ENCODE data around the gene PKNOX1.
"Not testable (repeated sequence)": the region's sequence is repeated elsewhere in the genome, so short reads cannot be mapped to it uniquely, and the experiment has no call there.

Gene PKNOX1

DNA sequence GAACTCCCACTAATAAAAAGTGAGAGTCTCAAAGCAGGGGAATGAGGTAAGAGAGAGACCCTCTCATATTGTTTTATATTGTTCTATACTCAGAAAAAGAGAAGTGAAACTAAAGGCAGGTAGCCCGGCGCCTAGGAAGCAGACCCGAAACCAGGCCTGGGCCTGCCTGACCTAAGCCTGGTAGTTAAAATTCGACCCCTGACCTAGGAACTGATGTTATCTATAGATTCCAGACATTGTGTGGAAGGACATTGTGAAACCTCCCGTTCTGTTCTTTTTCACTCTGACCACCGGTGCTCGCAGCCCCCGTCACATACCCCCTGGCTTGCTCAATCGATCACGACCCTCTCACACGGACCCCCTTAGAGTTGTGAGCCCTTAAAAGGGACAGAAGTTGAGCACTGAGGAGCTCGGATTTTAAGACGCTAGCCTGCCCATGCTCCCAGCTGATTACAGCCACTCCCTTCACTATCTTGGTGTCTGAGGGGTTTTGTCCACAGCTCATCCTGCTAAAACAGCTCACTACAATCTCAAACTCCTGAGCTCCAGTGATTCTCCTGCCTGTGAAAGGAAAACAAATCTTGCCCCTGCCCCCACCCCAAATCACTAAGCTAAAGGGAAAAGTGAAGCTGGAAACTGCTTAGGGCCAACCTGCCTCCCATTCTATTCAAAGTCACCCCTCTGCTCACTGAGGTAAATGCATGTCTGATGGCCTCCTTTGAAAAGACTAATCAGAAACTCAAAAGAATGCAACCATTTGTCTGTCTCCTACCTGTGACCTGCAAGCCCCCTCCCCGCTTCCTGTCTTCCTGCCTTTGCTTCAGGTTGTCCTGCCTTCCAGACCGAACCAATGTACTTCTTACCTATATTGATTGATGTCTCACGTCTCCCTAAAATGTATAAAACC is 37.1 kb upstream of the PKNOX1 start:
- H3K9me3 ChIP-seq (ENCODE audit: control insufficient read depth, insufficient read depth, low read length); H3K4me1 ChIP-seq (ENCODE audit: control insufficient read depth, insufficient read depth, low read length); H3K36me3 ChIP-seq (ENCODE audit: control insufficient read depth, insufficient read depth, low read length); DNase-seq (ENCODE audit: low read depth, low spot score); H3K27me3 ChIP-seq (ENCODE audit: control insufficient read depth, insufficient read depth, low read length); H3K4me3 ChIP-seq (ENCODE audit: low read length): not testable (repeated sequence)
- WGBS (ENCODE audit: insufficient coverage, insufficient read length), result no CpG with 5 or more reads among the region's 16 CpGs
- H3K27ac ChIP-seq (ENCODE audit: low read length), result peak overlapping the region; percentile 80

DNA sequence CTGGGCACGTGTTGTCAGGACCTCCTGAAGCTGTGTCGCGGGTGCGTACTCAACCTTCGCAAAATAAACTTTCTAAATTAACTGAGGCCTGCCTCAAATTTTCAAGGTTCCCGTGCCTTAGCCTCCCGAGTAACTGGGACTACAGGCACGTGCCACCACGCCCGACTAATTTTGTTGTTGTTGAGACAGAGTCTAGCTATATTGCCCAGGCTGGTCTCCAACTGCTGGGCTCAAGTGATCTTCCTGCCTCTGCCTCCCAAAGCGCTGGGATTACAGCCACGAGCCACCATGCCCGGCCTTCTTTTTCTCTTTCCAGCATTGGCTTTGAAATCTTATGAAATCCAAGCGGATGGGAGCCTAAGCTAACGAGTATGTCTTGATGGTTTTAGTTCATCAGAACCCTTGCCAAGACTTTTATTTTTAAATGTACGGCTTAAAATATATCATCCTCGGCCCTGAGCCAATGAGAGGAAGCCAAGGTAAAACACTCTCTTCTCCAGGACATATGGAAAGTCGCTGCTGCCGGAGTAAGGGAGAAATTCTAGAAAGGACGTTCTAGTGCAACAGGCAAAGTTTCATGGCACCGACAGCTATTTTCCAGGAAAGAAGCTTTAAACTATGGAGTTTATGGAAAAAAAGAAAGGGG is 36.3 kb upstream of the PKNOX1 start:
- H3K4me3 ChIP-seq (ENCODE audit: low read length), result no peak overlapping the region
- no CpG with 5 or more reads among the region's 21 CpGs for WGBS (ENCODE audit: insufficient coverage, insufficient read length)
- no peaks in the 10 kb centered on the region for H3K27me3 ChIP-seq (ENCODE audit: control insufficient read depth, insufficient read depth, low read length)
- DNase-seq (ENCODE audit: low read depth, low spot score), result no peak
- H3K36me3 ChIP-seq (ENCODE audit: control insufficient read depth, insufficient read depth, low read length), result no peaks in the 10 kb centered on the region
- no peak overlapping the region for H3K27ac ChIP-seq (ENCODE audit: low read length)
- H3K9me3 ChIP-seq (ENCODE audit: control insufficient read depth, insufficient read depth, low read length), result no peaks in the 10 kb centered on the region
- peaks cover 1% of the 10 kb centered on the region; the same call in 1 of the 2 replicates for H3K4me1 ChIP-seq (ENCODE audit: control insufficient read depth, insufficient read depth, low read length)

DNA sequence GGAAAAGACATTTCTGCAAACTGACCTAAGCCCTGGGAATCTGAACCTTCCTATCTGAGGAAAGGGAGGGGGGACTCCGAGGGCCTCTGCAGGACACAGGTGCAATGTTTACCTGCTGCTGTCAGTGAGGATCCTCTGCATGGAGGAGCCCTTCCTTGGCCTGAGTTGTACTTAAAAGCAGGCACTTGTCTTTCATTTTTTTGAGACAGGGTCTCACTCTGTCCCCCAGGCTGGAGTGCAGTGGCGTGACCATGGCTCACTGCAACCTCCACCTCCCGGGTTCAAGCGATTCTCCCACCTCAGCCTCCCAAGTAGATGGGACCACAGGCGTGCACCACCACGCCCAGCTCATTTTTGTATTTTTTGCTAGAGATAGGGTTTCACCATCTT is 35.8 kb upstream of the PKNOX1 start:
- H3K36me3 ChIP-seq (ENCODE audit: control insufficient read depth, insufficient read depth, low read length); H3K4me3 ChIP-seq (ENCODE audit: low read length); H3K4me1 ChIP-seq (ENCODE audit: control insufficient read depth, insufficient read depth, low read length); DNase-seq (ENCODE audit: low read depth, low spot score); H3K27me3 ChIP-seq (ENCODE audit: control insufficient read depth, insufficient read depth, low read length); H3K27ac ChIP-seq (ENCODE audit: low read length); H3K9me3 ChIP-seq (ENCODE audit: control insufficient read depth, insufficient read depth, low read length): not testable (repeated sequence)
- no CpG with 5 or more reads among the region's 6 CpGs for WGBS (ENCODE audit: insufficient coverage, insufficient read length)

DNA sequence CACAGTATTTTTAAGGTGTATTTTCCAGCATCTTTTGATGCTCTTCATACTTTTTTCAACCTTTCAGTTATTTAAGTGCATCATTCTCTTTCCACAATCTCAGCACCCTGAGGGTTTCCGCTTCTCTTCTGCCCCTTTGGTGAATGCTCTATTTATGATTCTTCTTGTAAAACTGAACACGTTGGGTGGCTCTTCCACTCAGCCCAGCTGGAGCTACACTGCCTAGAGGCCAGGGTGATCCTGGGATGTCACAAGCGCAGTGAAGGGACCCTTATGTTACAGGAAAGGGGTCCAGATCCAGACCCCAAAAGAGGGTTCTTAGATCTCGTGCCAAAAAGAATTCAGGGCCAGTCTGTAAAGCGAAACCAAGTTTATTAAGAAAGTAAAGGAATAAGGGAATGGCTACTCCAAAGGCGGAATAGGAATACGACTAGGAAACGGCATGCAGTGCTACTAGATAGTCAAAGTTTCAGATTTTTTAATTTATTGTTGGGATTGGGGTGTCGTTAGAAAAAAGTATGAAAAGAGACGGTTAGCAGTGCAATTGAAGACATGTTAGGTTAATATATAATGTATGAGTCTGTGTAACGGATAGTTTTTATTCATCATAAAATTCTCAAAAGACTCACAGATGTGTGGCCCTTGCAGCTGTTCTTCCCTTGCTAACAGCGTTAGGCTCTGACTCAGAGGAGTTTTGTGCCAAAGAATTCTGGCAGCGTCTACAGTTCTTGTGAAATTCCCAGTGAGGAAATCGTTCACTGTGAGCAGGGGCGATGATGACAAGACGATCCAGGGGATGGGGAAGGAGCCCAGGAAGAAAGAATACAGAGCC is 34.6 kb upstream of the PKNOX1 start:
- WGBS (ENCODE audit: insufficient coverage, insufficient read length), result 100% methylated on average over 2 of the region's 16 CpGs
- H3K27me3 ChIP-seq (ENCODE audit: control insufficient read depth, insufficient read depth, low read length), result no peaks in the 10 kb centered on the region
- H3K27ac ChIP-seq (ENCODE audit: low read length), result no peak overlapping the region
- no peaks in the 10 kb centered on the region for H3K9me3 ChIP-seq (ENCODE audit: control insufficient read depth, insufficient read depth, low read length)
- H3K36me3 ChIP-seq (ENCODE audit: control insufficient read depth, insufficient read depth, low read length), result no peaks in the 10 kb centered on the region
- no peak for DNase-seq (ENCODE audit: low read depth, low spot score)
- no peak overlapping the region for H3K4me3 ChIP-seq (ENCODE audit: low read length)
- peaks cover 1% of the 10 kb centered on the region; the same call in 1 of the 2 replicates for H3K4me1 ChIP-seq (ENCODE audit: control insufficient read depth, insufficient read depth, low read length)

DNA sequence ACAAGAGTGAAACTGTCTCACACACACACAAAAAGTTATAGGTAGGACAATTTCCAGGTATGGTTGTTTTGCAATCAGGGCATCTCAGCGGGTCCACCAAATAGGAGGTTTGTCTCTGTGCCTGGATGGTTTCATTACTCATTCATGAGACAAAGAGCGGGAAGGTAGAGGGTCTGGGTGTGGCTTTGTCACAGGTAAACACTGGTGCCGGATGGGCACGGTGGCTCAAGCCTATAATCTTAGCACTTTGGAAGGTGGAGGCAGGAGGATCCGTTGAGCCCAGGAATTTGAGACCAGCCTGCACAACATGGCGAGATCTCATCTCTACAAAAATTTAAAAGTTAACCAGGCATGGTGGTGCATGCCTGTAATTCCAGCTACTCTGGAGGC is 32.7 kb upstream of the PKNOX1 start:
- H3K9me3 ChIP-seq (ENCODE audit: control insufficient read depth, insufficient read depth, low read length), result no peaks in the 10 kb centered on the region
- no peaks in the 10 kb centered on the region for H3K36me3 ChIP-seq (ENCODE audit: control insufficient read depth, insufficient read depth, low read length)
- H3K27me3 ChIP-seq (ENCODE audit: control insufficient read depth, insufficient read depth, low read length), result no peaks in the 10 kb centered on the region
- H3K27ac ChIP-seq (ENCODE audit: low read length), result no peak overlapping the region
- DNase-seq (ENCODE audit: low read depth, low spot score), result no peak
- no CpG with 5 or more reads among the region's 6 CpGs for WGBS (ENCODE audit: insufficient coverage, insufficient read length)
- no peaks in the 10 kb centered on the region for H3K4me1 ChIP-seq (ENCODE audit: control insufficient read depth, insufficient read depth, low read length)
- H3K4me3 ChIP-seq (ENCODE audit: low read length), result no peak overlapping the region

DNA sequence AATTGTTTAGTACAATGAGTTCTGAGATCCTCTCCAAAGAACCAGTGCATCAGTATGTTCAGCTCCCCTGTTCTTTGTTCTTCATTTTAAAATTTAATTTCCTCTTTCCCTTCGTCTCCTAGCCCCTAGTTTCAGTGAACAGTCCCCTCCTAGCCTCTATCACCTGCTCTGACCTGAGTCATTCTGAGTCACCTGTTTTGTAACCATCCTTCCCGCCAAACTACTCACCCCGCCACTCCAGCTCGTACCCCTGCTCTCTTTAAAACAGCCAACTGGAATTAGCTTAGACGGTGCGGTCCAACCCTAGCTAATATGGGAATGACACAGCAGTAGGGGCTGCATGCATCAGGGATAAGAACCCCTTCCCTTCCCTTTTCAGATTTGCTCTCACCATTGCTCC is 32.1 kb upstream of the PKNOX1 start:
- H3K4me3 ChIP-seq (ENCODE audit: low read length), result no peak overlapping the region
- no peak overlapping the region for H3K27ac ChIP-seq (ENCODE audit: low read length)
- H3K36me3 ChIP-seq (ENCODE audit: control insufficient read depth, insufficient read depth, low read length), result no peaks in the 10 kb centered on the region
- H3K9me3 ChIP-seq (ENCODE audit: control insufficient read depth, insufficient read depth, low read length), result no peaks in the 10 kb centered on the region
- no CpG with 5 or more reads among the region's 6 CpGs for WGBS (ENCODE audit: insufficient coverage, insufficient read length)
- H3K4me1 ChIP-seq (ENCODE audit: control insufficient read depth, insufficient read depth, low read length), result no peaks in the 10 kb centered on the region
- H3K27me3 ChIP-seq (ENCODE audit: control insufficient read depth, insufficient read depth, low read length), result no peaks in the 10 kb centered on the region
- DNase-seq (ENCODE audit: low read depth, low spot score), result no peak

DNA sequence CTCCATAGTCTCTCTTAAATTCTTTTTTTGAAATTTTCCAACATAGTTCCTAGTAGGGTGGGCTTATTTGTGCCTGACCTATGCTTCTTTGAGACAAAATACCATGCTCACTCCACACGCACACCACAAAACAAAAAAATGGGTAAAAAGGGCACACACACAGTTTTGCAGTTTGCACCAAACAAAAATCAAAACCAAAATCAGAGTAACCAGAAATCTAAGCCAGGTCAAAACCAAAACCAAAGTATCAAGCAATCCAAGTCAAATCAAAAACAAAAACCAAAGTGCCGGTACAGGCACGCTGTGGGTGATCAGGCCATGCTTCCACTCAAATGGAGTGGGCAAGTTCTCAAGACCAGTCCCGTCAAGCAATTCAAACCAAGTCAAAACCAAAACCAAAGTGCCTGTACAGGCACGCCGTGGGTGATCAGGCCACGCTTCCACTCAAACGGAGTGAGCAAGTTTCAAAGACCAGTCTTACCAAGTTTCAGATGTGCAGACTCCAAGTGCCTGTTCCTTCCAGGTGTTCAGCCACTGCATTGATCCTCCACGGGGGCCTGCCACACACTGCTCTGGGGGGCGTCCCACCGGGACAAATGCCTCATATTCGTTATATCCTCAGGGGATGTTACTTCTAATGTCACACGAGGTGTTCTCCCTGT is 25.1 kb upstream of the PKNOX1 start:
- WGBS (ENCODE audit: insufficient coverage, insufficient read length), result no CpG with 5 or more reads among the region's 13 CpGs
- not testable (repeated sequence) for H3K4me3 ChIP-seq (ENCODE audit: low read length); H3K27ac ChIP-seq (ENCODE audit: low read length); H3K4me1 ChIP-seq (ENCODE audit: control insufficient read depth, insufficient read depth, low read length); H3K9me3 ChIP-seq (ENCODE audit: control insufficient read depth, insufficient read depth, low read length); H3K27me3 ChIP-seq (ENCODE audit: control insufficient read depth, insufficient read depth, low read length); H3K36me3 ChIP-seq (ENCODE audit: control insufficient read depth, insufficient read depth, low read length); DNase-seq (ENCODE audit: low read depth, low spot score)

DNA sequence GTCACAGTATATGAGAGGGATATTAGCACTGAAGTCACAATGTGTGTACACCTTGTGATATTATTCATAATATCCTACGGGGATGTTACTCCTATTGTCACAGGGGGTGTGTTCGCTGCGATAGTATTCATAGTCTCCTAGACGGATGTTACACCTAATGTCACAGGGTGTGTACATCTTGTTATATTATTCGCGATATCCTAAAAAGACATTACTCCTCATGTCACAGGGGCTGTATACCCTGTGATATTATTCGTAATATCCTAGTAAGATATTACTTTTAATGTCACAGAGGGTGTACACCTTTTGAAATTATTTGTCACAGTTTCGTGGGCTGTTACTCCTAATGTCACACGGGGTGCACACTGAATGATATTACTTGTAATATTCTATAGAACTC is 23.2 kb upstream of the PKNOX1 start:
- not testable (repeated sequence) for H3K4me1 ChIP-seq (ENCODE audit: control insufficient read depth, insufficient read depth, low read length)
- no CpG with 5 or more reads among the region's 9 CpGs for WGBS (ENCODE audit: insufficient coverage, insufficient read length)

DNA sequence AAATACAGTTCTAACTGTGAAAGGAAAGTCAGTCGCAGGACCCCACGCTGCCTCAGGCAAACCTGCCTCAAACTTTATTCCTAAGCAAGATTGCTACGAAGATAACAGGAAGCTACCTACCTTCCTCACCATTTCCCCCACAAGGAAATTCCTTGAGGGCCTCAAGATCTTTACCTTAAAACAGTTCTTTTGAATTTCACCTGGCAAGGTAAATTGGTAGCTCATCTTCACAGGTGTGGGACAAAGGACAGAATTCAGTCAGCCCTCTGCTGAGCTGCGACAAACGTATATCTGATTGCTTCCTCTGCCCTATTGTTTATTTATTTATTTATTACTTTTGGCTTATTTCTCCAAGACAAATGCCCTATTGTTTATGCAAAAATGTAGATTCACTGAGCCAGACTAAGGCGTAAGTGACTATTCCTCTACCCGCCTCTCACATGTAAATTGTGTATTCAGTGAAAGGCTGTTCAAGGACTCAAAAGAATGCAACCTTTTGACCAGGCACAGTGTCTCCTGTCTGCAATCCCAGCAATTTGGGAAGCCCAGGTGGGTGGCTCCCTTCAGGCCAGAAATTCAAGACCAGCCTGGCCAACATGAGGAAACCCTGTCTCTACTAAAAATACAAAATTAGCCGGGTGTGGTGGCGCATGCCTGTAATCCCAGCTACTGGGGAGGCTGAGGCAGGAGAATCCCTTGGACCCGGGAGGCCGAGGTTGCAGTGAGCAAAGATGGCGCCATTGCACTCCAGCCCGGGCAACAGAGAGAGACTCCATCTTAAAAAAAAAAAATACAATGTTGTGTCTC is 17.3 kb upstream of the PKNOX1 start:
- no peaks in the 10 kb centered on the region; the same call in 1 of the 2 replicates for H3K4me1 ChIP-seq (ENCODE audit: control insufficient read depth, insufficient read depth, low read length)
- no peaks in the 10 kb centered on the region for H3K27me3 ChIP-seq (ENCODE audit: control insufficient read depth, insufficient read depth, low read length)
- no peak overlapping the region for H3K4me3 ChIP-seq (ENCODE audit: low read length)
- DNase-seq (ENCODE audit: low read depth, low spot score), result peak; percentile 94
- H3K9me3 ChIP-seq (ENCODE audit: control insufficient read depth, insufficient read depth, low read length), result no peaks in the 10 kb centered on the region
- WGBS (ENCODE audit: insufficient coverage, insufficient read length), result no CpG with 5 or more reads among the region's 13 CpGs
- H3K27ac ChIP-seq (ENCODE audit: low read length), result peak overlapping the region; percentile 78
- H3K36me3 ChIP-seq (ENCODE audit: control insufficient read depth, insufficient read depth, low read length), result no peaks in the 10 kb centered on the region

More for the DNA sequence above, 23.2 kb upstream of the PKNOX1 start:
- DNase-seq (ENCODE audit: low read depth, low spot score); H3K27me3 ChIP-seq (ENCODE audit: control insufficient read depth, insufficient read depth, low read length); H3K4me3 ChIP-seq (ENCODE audit: low read length); H3K9me3 ChIP-seq (ENCODE audit: control insufficient read depth, insufficient read depth, low read length); H3K36me3 ChIP-seq (ENCODE audit: control insufficient read depth, insufficient read depth, low read length); H3K27ac ChIP-seq (ENCODE audit: low read length): not testable (repeated sequence)

All from iPS DF 6.9 (cell line).